Esophagus squamous epithelium (tissue), 4 donors: ENCODE measurements around the gene SPNS3.

ENCODE experiments used
- CTCF ChIP-seq, 6 experiments: fragments of 450-650 bp in 4 of 6; fragments of 200-600 bp in 2 of 6; sonication (generic) in 2 of 6; IDR thresholded peaks; one replicate each; pipeline ENCODE4 v1.5.1; 2016 to 2019; ENCODE audit warnings: antibody characterized with exemption in 6 of 6, mild to moderate bottlenecking in 4 of 6, moderate library complexity in 4 of 6
- POLR2A ChIP-seq, 4 donors: fragments of 450-650 bp; IDR thresholded peaks; one replicate each; pipeline ENCODE4 v1.6.1; 2017; ENCODE audit warnings: antibody characterized with exemption in 4 of 4, mild to moderate bottlenecking in 4 of 4, moderate library complexity in 3 of 4

DNA sequence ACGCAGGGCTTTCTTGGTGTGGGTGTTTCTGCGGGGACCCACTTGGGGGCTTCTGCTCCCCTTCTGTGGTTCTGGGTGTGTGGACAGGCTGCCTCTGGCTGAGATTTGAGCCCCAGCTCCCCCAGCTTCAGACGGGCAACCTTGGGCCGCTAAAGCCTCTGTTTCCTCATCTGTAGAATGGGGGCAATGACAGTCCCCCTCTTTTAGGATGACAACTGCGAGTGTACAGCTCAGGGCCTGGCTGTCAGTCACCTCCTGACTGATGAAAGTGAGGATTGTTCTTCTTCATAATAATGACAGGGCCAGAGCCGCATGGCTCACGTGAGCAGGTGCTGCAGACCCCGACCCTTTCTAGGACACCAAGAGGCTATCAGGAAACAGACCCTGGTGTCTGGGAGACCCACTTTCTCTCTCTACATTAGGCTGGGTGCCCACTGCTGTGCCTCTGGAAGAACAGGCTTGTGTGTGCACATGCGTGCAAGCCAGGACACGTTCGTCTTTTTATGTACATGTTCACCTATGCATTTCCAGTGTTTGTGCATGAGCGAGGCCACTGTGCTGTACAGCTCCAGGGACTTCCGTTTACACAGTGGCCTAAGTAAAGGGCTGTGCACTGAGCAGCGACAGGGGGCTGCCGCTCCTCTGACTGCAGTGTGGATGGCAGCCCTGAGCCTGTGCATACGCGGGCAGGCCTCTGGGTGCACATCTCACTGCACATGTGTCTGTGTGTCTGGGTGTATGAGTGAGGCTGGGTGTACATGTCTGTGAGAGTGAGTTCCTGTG lies 4.6 kb downstream of the SPNS3 start:
- no peak for TF ChIP-seq CTCF (IDR thresholded peaks at IDR 0.05)
- TF ChIP-seq POLR2A (IDR thresholded peaks at IDR 0.05) = no peak
